ENCODE results near the gene CDH13. TPM values are rescaled to one million over a fixed set of nuclear protein-coding genes. Genes with fewer than 3 reads are reported as not detected.
A peak's percentile ranks its signal among the peaks of the same experiment; 100 is the strongest.

Gene CDH13
- total and polyA plus RNA-seq, 4 donors: 58.9 to 265 (median 158) TPM

DNA sequence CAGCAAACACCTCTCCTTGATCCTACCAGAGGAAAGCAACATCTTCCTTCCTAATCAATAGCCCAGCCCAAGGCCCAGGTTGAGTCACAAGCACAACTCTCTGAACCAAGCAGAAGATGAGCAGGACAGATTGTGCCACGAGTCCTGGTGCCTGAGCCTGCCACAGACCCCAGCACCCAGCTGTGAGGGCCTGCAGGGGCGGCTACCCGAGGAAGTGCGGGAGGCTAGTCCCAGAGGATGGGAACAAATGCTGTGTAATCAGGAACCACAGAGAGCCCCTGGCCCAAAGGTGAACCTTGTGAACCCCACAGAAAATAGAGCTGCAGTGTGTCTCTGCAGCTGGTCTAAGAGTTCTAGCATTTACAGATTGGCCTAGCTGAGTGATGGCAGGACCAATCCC is 1054.2 kb downstream of the CDH13 start:
- Histone ChIP-seq H3K4me3 (ENCODE audit: low read length in 2 of 2) (no peak overlapping the region), H3K9me3 (ENCODE audit: control insufficient read depth, low read length) (no peaks in the 10 kb centered on the region), H3K27me3 (ENCODE audit: control insufficient read depth in 1 of 2, insufficient read depth in 2 of 2, low read length in 1 of 2) (no peaks in the 10 kb centered on the region), H3K36me3 (ENCODE audit: control insufficient read depth in 1 of 2, insufficient read depth in 2 of 2, low read length in 1 of 2) (no peaks in the 10 kb centered on the region), H3K4me1 (ENCODE audit: control insufficient read depth in 1 of 2, insufficient read depth in 2 of 2, low read length in 2 of 2) (no peaks in the 10 kb centered on the region), H3K27ac (ENCODE audit: low read depth in 1 of 2, low read length in 2 of 2) (no peak overlapping the region)
- WGBS, 2 donors: 86 to 91% methylated on average over 4 of the region's 4 CpGs
- DNase-seq (peak in 1 of 2 donors; percentile 58), ATAC-seq (ENCODE audit: low FRiP score) (no peak)
- intact Hi-C loops (cut with DNase I): loop anchor here in 1 of 2 donors (10.0 kb wide), 1 partner anchor 124 kb away; the partner anchor contains the start of gene HSBP1

DNA sequence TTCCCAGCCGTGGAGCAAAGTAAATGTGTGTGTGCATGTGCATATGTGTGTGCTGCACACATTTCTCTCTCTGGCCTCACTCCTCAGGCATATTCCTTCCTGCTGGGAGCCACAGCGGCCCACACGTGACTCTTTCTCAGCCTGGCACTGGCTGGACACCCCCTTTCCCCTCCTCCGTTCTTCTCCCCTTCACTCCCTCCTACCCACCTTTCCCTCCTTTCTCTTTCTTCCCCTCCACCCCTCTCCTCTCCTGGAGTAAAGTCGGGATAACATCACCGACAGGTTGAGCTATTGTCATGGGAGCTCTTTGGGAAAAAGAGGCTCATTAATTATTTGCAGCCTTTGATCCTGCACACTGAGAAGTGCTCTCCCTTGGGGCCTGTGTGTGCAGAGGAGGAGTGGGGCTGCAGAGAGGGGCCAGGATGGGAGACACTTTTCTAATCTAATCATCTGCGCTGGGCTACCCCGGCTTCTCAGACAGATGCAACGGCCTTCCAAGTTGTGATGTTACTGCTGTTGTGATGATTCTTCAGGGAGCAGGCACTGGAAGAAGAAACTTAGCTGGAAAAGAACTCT is 1054.7 kb downstream of the CDH13 start:
- H3K9me3 ChIP-seq (ENCODE audit: control insufficient read depth, low read length): no peaks in the 10 kb centered on the region
- H3K4me1 ChIP-seq (ENCODE audit: control insufficient read depth in 1 of 2, insufficient read depth in 2 of 2, low read length in 2 of 2): no peaks in the 10 kb centered on the region
- H3K36me3 ChIP-seq (ENCODE audit: control insufficient read depth in 1 of 2, insufficient read depth in 2 of 2, low read length in 1 of 2): no peaks in the 10 kb centered on the region
- no peak overlapping the region for H3K4me3 ChIP-seq (ENCODE audit: low read length in 2 of 2)
- ATAC-seq (ENCODE audit: low FRiP score) (no peak), DNase-seq (peak in 1 of 2 donors; percentile 42)
- intact Hi-C loops (cut with DNase I): loop anchor here in 1 of 2 donors (10.0 kb wide), 1 partner anchor 123 kb away; the partner anchor contains the start of gene HSBP1
- no peaks in the 10 kb centered on the region for H3K27me3 ChIP-seq (ENCODE audit: control insufficient read depth in 1 of 2, insufficient read depth in 2 of 2, low read length in 1 of 2)
- H3K27ac ChIP-seq (ENCODE audit: low read depth in 1 of 2, low read length in 2 of 2): no peak overlapping the region
- 76% methylated on average over 9 of the region's 9 CpGs for WGBS, 2 donors

DNA sequence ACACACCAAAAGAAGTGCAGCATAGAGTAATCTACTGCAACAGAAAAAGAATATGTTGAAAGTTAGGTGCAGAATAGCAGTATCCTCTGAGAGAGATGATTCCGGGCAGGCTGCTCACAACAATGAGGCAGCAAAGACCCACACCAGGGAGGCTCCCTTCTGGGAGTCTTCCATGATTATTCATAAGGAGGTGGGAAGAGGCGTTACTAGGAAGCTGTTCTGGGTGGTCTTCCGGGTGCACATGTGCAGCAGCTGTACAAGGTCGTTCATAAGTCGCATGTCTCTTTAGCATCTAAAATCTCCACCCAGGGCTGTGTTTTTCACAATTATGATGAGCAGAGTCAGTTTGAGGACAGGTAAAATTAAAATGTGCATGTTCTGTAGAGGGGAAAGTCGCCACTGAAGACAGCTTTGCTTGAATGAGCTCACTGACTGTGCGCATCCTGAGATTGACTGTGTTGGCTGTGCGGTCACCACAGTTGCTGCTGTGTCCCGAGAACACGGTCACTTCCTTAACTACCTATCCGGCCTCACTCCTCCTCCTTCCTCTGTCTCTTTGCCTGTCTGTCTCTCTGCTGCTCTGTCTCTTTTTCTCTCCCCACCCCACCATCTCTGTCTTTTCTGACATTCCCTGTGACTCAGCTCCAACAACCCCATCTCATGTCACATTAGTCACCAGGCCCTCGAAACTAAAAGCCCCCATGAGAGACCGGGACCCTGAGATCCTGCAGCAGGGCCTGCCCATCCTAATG is 1055.5 kb downstream of the CDH13 start:
- H3K36me3 ChIP-seq (ENCODE audit: control insufficient read depth in 1 of 2, insufficient read depth in 2 of 2, low read length in 1 of 2): no peaks in the 10 kb centered on the region
- DNase-seq (peak in 1 of 2 donors; percentile 36), ATAC-seq (ENCODE audit: low FRiP score) (no peak)
- H3K4me1 ChIP-seq (ENCODE audit: control insufficient read depth in 1 of 2, insufficient read depth in 2 of 2, low read length in 2 of 2): no peaks in the 10 kb centered on the region
- H3K4me3 ChIP-seq (ENCODE audit: low read length in 2 of 2): no peak overlapping the region
- intact Hi-C loops (cut with DNase I): loop anchor here in 1 of 2 donors (10.0 kb wide), 1 partner anchor 123 kb away; the partner anchor contains the start of gene HSBP1
- no peak overlapping the region for H3K27ac ChIP-seq (ENCODE audit: low read depth in 1 of 2, low read length in 2 of 2)
- WGBS, 2 donors: 87 to 90% methylated on average over 13 of the region's 13 CpGs
- H3K27me3 ChIP-seq (ENCODE audit: control insufficient read depth in 1 of 2, insufficient read depth in 2 of 2, low read length in 1 of 2): no peaks in the 10 kb centered on the region
- no peaks in the 10 kb centered on the region for H3K9me3 ChIP-seq (ENCODE audit: control insufficient read depth, low read length)

DNA sequence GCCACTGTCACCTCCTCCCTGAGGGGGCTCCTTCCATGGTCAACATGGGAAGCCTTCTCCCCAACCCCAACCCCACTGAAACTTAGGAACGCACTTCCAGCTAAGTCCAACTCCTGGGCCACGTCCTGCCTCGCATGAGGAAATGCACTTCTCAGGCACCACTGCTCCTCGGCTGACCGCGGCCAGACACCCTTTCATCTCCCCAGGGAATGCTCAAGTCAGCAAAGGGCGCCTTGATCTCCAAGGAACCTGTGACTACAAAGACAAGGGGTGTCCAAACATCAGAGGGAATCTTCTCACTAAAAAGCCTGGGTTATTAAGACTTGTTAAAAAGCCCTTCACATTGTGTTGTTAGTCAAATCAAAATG is 1056.1 kb downstream of the CDH13 start:
- no peaks in the 10 kb centered on the region for H3K27me3 ChIP-seq (ENCODE audit: control insufficient read depth in 1 of 2, insufficient read depth in 2 of 2, low read length in 1 of 2)
- no peak for ATAC-seq (ENCODE audit: low FRiP score)
- 61 to 71% methylated on average over 7 of the region's 7 CpGs for WGBS, 2 donors
- no peaks in the 10 kb centered on the region for H3K4me1 ChIP-seq (ENCODE audit: control insufficient read depth in 1 of 2, insufficient read depth in 2 of 2, low read length in 2 of 2)
- H3K36me3 ChIP-seq (ENCODE audit: control insufficient read depth in 1 of 2, insufficient read depth in 2 of 2, low read length in 1 of 2): no peaks in the 10 kb centered on the region
- no peak overlapping the region for H3K27ac ChIP-seq (ENCODE audit: low read depth in 1 of 2, low read length in 2 of 2)
- DNase-seq: peak in 1 of 2 donors; percentile 46
- no peak overlapping the region for H3K4me3 ChIP-seq (ENCODE audit: low read length in 2 of 2)
- intact Hi-C loops (cut with DNase I): loop anchor here in 1 of 2 donors (10.0 kb wide), 1 partner anchor 122 kb away; the partner anchor contains the start of gene HSBP1
- no peaks in the 10 kb centered on the region for H3K9me3 ChIP-seq (ENCODE audit: control insufficient read depth, low read length)

DNA sequence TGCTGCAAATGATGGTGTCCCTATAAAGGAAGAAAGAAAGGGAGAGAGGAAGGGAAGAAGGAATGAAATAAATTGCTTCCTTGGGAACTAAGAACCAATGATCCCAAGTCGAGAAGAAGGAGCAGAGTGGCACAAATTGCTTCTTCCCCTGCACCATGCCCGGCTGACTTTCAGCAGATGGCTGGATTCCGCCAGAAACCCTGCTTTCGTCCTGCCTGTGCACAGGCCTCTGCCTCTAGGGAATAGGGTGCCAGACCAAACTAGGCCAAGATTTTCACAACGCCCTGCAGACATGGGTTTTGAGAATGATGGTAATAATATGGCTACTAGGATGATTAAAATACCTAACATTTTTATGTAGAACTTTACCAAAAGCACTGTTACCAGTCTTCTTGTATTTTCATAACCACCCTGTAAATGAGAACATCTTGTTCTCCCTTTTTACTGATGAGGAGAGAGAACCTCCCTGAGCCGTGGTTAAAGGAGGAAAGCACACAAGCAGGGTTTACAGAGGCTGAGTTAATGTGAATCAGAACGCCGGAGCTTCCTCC is 1058.9 kb downstream of the CDH13 start:
- peak; percentile 49 for ATAC-seq (ENCODE audit: low FRiP score)
- H3K9me3 ChIP-seq (ENCODE audit: control insufficient read depth, low read length): no peaks in the 10 kb centered on the region
- DNase-seq: peak in 1 of 2 donors; percentile 70
- H3K27ac ChIP-seq (ENCODE audit: low read depth in 1 of 2, low read length in 2 of 2): peak overlapping the region; percentile 51 to 83
- WGBS, 2 donors: 34 to 49% methylated on average over 8 of the region's 8 CpGs
- H3K4me1 ChIP-seq (ENCODE audit: control insufficient read depth in 1 of 2, insufficient read depth in 2 of 2, low read length in 2 of 2): no peaks in the 10 kb centered on the region
- no peaks in the 10 kb centered on the region for H3K36me3 ChIP-seq (ENCODE audit: control insufficient read depth in 1 of 2, insufficient read depth in 2 of 2, low read length in 1 of 2)
- intact Hi-C loops (cut with DNase I): loop anchor here in 1 of 2 donors (10.0 kb wide), 1 partner anchor 119 kb away; the partner anchor contains the start of gene HSBP1
- H3K27me3 ChIP-seq (ENCODE audit: control insufficient read depth in 1 of 2, insufficient read depth in 2 of 2, low read length in 1 of 2): no peaks in the 10 kb centered on the region
- H3K4me3 ChIP-seq (ENCODE audit: low read length in 2 of 2): no peak overlapping the region

DNA sequence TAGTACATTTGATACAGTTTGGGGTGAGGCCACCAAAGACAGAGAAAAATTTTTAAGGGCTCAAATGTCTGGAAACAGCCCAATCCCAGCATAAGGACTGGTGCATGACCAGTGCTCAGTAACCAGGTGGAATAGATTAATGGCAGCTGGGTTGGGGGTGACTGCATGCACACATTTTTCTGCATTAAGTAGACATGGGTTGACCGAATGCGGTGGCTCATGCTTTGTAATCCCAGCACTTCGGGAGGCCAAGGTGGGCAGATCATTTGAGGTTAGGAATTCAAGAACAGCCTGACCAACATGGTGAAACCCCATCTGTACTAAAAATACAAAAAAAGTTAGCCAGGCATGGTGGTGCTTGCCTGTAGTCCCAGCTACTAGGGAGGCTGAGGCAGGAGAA is 1060.0 kb downstream of the CDH13 start:
- DNase-seq: no peak
- H3K4me1 ChIP-seq (ENCODE audit: control insufficient read depth in 1 of 2, insufficient read depth in 2 of 2, low read length in 2 of 2): no peaks in the 10 kb centered on the region
- no peaks in the 10 kb centered on the region for H3K36me3 ChIP-seq (ENCODE audit: control insufficient read depth in 1 of 2, insufficient read depth in 2 of 2, low read length in 1 of 2)
- no peak overlapping the region for H3K27ac ChIP-seq (ENCODE audit: low read depth in 1 of 2, low read length in 2 of 2)
- WGBS, 2 donors: 97 to 98% methylated on average over 3 of the region's 3 CpGs
- no peaks in the 10 kb centered on the region for H3K9me3 ChIP-seq (ENCODE audit: control insufficient read depth, low read length)
- intact Hi-C loops (cut with DNase I): loop anchor here in 1 of 2 donors (10.0 kb wide), 1 partner anchor 118 kb away; the partner anchor contains the start of gene HSBP1
- H3K27me3 ChIP-seq (ENCODE audit: control insufficient read depth in 1 of 2, insufficient read depth in 2 of 2, low read length in 1 of 2): no peaks in the 10 kb centered on the region
- no peak overlapping the region for H3K4me3 ChIP-seq (ENCODE audit: low read length in 2 of 2)
- no peak for ATAC-seq (ENCODE audit: low FRiP score)

DNA sequence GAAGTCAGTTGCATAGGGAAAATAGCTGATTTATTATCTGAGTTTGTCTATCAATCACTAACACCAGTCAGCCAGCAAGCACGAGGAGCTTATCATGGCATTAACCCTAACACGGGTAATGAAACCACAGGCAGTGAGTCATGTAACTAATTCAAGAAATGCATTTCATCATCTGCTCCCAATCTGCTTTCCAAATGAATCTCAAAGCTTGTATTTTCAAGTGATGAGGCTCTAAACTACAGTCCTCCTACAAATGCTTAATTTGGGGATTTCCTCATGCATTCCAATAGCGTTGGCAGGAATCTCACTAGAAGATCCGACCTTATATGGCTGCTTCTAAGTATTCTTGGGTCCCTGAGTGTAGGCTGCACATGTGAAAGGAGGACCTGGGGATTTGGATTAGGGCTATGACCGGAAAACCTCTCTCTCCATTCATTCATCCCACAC is 1062.6 kb downstream of the CDH13 start:
- Histone ChIP-seq H3K27ac (ENCODE audit: low read depth in 1 of 2, low read length in 2 of 2) (peak overlapping the region in 1 of 2 donors; percentile 3), H3K4me1 (ENCODE audit: control insufficient read depth in 1 of 2, insufficient read depth in 2 of 2, low read length in 2 of 2) (no peaks in the 10 kb centered on the region), H3K4me3 (ENCODE audit: low read length in 2 of 2) (no peak overlapping the region), H3K27me3 (ENCODE audit: control insufficient read depth in 1 of 2, insufficient read depth in 2 of 2, low read length in 1 of 2) (no peaks in the 10 kb centered on the region), H3K36me3 (ENCODE audit: control insufficient read depth in 1 of 2, insufficient read depth in 2 of 2, low read length in 1 of 2) (no peaks in the 10 kb centered on the region), H3K9me3 (ENCODE audit: control insufficient read depth, low read length) (no peaks in the 10 kb centered on the region)
- WGBS, 2 donors: 3 to 4% methylated on average over 5 of the region's 5 CpGs
- DNase-seq: peak in 1 of 2 donors; percentile 55
- peak; percentile 65 for ATAC-seq (ENCODE audit: low FRiP score)
- intact Hi-C loops (cut with DNase I): loop anchor here in 1 of 2 donors (2.0 to 10.0 kb wide), 2 partner anchors 25 to 115 kb away; partner anchors contain the start of gene HSBP1

DNA sequence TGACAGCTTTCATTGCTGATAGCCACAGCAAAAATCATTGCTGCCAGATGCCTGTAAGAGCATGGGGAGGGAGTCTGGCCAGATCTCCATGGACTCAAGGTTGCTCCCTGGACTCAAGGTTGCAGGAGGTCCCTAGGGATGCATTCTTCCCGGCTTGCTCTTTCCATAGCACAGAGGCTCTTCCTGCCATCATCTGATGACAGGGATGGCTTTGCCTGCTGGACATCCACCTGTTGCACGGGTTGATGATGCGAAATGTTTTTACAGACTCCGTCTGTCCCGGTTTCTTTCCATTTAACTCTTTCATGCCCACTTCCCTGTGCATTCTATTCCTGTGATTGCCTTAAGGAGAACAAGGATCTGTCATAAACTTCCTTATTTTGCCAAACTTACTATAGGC is 1065.5 kb downstream of the CDH13 start:
- DNase-seq (peak in 1 of 2 donors; percentile 32), ATAC-seq (ENCODE audit: low FRiP score) (no peak)
- Histone ChIP-seq H3K27me3 (ENCODE audit: control insufficient read depth in 1 of 2, insufficient read depth in 2 of 2, low read length in 1 of 2) (no peaks in the 10 kb centered on the region), H3K4me1 (ENCODE audit: control insufficient read depth in 1 of 2, insufficient read depth in 2 of 2, low read length in 2 of 2) (no peaks in the 10 kb centered on the region), H3K4me3 (ENCODE audit: low read length in 2 of 2) (no peak overlapping the region), H3K9me3 (ENCODE audit: control insufficient read depth, low read length) (no peaks in the 10 kb centered on the region), H3K36me3 (ENCODE audit: control insufficient read depth in 1 of 2, insufficient read depth in 2 of 2, low read length in 1 of 2) (no peaks in the 10 kb centered on the region), H3K27ac (ENCODE audit: low read depth in 1 of 2, low read length in 2 of 2) (no peak overlapping the region)
- WGBS, 2 donors: 20 to 21% methylated on average over 5 of the region's 5 CpGs
- intact Hi-C loops (cut with DNase I): loop anchor here in 1 of 2 donors (5.0 kb wide), 1 partner anchor 115 kb away; the partner anchor contains the start of gene HSBP1
